Astrocyte (in vitro differentiated cells and primary cell): ENCODE data around the gene RABGAP1L. TPM values are rescaled to one million over a fixed set of nuclear protein-coding genes. Genes with fewer than 3 reads are reported as not detected.
"Not testable (repeated sequence)": the region's sequence is repeated elsewhere in the genome, so short reads cannot be mapped to it uniquely, and the experiment has no call there.

Experiments used
- DNase-seq: peaks from one replicate; pipeline ENCODE4 v3.0.0-alpha.2; 2010; ENCODE audit warnings: low read depth
- FAIRE-seq: peaks from 2 replicates; lab custom pipeline; 2011; peaks lifted over from hg19 to GRCh38; lab: Jason Lieb, UNC
- H2AFZ ChIP-seq: 2 replicates; pipeline ENCODE4 v1.6.0; 2012; ENCODE audit warnings: low read depth, low read length, inconsistent platforms
- H3K27ac ChIP-seq: 2 replicates; pipeline ENCODE4 v1.5.1; 2011; ENCODE audit warnings: low read depth, low read length, inconsistent platforms
- H3K27me3 ChIP-seq: 2 replicates; pipeline ENCODE4 v1.6.0; 2011; ENCODE audit warnings: low read length, inconsistent platforms; ENCODE audit not compliant: insufficient read depth
- H3K36me3 ChIP-seq: 2 replicates; pipeline ENCODE4 v1.5.1; 2011; ENCODE audit warnings: low read length, inconsistent platforms; ENCODE audit not compliant: insufficient read depth
- H3K4me1 ChIP-seq: 2 replicates; pipeline ENCODE4 v1.5.1; 2011; ENCODE audit warnings: low read length, inconsistent platforms; ENCODE audit not compliant: insufficient read depth
- H3K4me2 ChIP-seq: 2 replicates; pipeline ENCODE4 v1.6.0; 2012; ENCODE audit warnings: low read length, inconsistent platforms
- H3K4me3 ChIP-seq: 2 replicates; pipeline ENCODE4 v1.5.1; 2011; ENCODE audit warnings: low read depth, mild to moderate bottlenecking, low read length, inconsistent platforms; ENCODE audit not compliant: insufficient read depth
- H3K79me2 ChIP-seq: 2 replicates; pipeline ENCODE4 v1.6.0; 2012; ENCODE audit warnings: mild to moderate bottlenecking, low read length, inconsistent platforms; ENCODE audit not compliant: insufficient read depth
- H3K9ac ChIP-seq: 2 replicates; pipeline ENCODE4 v1.6.0; 2012; ENCODE audit warnings: mild to moderate bottlenecking, low read length, inconsistent platforms
- H3K9me3 ChIP-seq: 2 replicates; pipeline ENCODE4 v1.5.1; 2012; ENCODE audit warnings: low read depth, mild to moderate bottlenecking, low read length, inconsistent platforms; ENCODE audit not compliant: insufficient read depth
- H4K20me1 ChIP-seq: 2 replicates; pipeline ENCODE4 v1.6.0; 2012; ENCODE audit warnings: low read length, inconsistent platforms; ENCODE audit not compliant: insufficient read depth
- H3K27ac Mint-ChIP-seq: one replicate; pipeline ENCODE4 v1.8.0; 2021; ENCODE audit warnings: mild to moderate bottlenecking, mixed read lengths; ENCODE audit not compliant: unreplicated experiment
- H3K27me3 Mint-ChIP-seq: one replicate; pipeline ENCODE4 v1.8.0; 2021; ENCODE audit warnings: low read depth, mixed read lengths; ENCODE audit not compliant: unreplicated experiment
- H3K36me3 Mint-ChIP-seq: one replicate; pipeline ENCODE4 v1.8.0; 2021; ENCODE audit warnings: low read depth, mixed read lengths; ENCODE audit not compliant: unreplicated experiment
- H3K4me1 Mint-ChIP-seq: one replicate; pipeline ENCODE4 v1.8.0; 2021; ENCODE audit warnings: low read depth, mixed read lengths; ENCODE audit not compliant: unreplicated experiment
- H3K4me3 Mint-ChIP-seq: one replicate; pipeline ENCODE4 v1.8.0; 2021; ENCODE audit warnings: mild to moderate bottlenecking, moderate library complexity, mixed read lengths; ENCODE audit not compliant: unreplicated experiment
- H3K9me3 Mint-ChIP-seq: one replicate; pipeline ENCODE4 v1.8.0; 2021; ENCODE audit warnings: mild to moderate bottlenecking, mixed read lengths; ENCODE audit not compliant: unreplicated experiment
- EZH2 ChIP-seq: IDR thresholded peaks from 2 replicates; pipeline ENCODE4 v1.6.1; 2012; ENCODE audit warnings: mild to moderate bottlenecking, low read length, inconsistent platforms; ENCODE audit not compliant: insufficient read depth
- total RNA-seq: library from RNA; stranded (reverse); gene quantifications from 2 replicates; pipeline ENCODE4 v1.2.1, GENCODE V29; 2021
- TF ChIP-seq, protein P1 (sequence below): IDR thresholded peaks from 2 replicates; pipeline ENCODE4 v1.5.1; 2011; ENCODE audit warnings: low read depth, mild to moderate bottlenecking, inconsistent platforms, low read length, moderate library complexity; ENCODE audit not compliant: insufficient read depth

Gene RABGAP1L
- total RNA-seq, 1 donor from 2014 or later: 40.2 TPM

DNA sequence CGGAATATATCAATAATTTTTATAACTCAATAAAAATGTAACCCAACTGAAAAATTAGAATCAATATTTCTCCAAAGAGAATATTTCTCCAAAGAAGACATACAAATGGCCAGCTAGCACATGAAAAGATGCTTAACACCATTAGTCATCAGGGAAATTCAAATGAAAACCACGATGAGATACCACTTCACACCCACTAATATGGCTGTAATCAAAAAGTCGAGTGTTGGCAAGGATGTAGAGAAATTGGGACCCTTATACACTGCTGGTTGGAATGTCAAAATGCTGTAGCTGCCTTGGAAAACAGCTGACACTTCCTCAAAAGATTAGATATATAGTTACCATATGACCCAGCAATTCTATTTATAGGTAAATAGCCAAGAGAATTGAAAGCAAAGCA lies 421.5 kb downstream of the RABGAP1L start:
- no peaks in the 10 kb centered on the region for H3K36me3 ChIP-seq
- H3K4me1 ChIP-seq: no peaks in the 10 kb centered on the region
- DNase-seq (peak; percentile 16), FAIRE-seq (no peak)
- H3K9me3 ChIP-seq: no peaks in the 10 kb centered on the region
- no peak overlapping the region for H3K9ac ChIP-seq
- Mint-ChIP-seq H3K36me3 (peaks cover 5% of the 10 kb centered on the region), H3K4me1 (peaks cover 2% of the 10 kb centered on the region), H3K4me3 (no peak overlapping the region), H3K27me3 (no peaks in the 10 kb centered on the region), H3K27ac (peak overlapping the region; percentile 4), H3K9me3 (peaks cover 8% of the 10 kb centered on the region)
- no peak overlapping the region for H3K4me2 ChIP-seq
- no peaks in the 10 kb centered on the region for H3K79me2 ChIP-seq
- no peak for TF ChIP-seq EZH2
- TF ChIP-seq, protein P1, sequence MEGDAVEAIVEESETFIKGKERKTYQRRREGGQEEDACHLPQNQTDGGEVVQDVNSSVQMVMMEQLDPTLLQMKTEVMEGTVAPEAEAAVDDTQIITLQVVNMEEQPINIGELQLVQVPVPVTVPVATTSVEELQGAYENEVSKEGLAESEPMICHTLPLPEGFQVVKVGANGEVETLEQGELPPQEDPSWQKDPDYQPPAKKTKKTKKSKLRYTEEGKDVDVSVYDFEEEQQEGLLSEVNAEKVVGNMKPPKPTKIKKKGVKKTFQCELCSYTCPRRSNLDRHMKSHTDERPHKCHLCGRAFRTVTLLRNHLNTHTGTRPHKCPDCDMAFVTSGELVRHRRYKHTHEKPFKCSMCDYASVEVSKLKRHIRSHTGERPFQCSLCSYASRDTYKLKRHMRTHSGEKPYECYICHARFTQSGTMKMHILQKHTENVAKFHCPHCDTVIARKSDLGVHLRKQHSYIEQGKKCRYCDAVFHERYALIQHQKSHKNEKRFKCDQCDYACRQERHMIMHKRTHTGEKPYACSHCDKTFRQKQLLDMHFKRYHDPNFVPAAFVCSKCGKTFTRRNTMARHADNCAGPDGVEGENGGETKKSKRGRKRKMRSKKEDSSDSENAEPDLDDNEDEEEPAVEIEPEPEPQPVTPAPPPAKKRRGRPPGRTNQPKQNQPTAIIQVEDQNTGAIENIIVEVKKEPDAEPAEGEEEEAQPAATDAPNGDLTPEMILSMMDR: no peak
- H4K20me1 ChIP-seq: no peaks in the 10 kb centered on the region
- no peak overlapping the region for H3K27ac ChIP-seq
- H3K27me3 ChIP-seq: no peaks in the 10 kb centered on the region
- H2AFZ ChIP-seq: no peak overlapping the region
- H3K4me3 ChIP-seq: no peak overlapping the region

DNA sequence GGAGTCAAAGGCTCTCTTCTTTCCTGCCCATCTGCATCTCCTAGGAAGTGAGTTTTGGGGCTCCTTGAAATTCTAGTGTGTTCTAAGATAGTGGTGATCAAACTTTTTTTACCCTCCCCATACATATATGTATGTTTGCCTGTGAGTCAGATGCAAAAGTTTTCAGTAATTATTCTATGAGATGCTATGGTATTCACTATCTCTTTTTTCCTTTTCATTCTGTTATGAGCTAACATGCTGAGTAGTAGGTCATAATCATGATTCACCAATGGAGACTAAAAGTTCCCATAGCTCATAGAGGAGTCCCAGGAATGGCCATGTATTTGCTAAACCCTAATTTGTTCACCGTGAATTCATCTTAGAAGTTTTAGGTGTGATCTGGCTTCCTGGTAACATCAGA lies 424.0 kb downstream of the RABGAP1L start:
- peaks cover 2% of the 10 kb centered on the region for H3K4me1 Mint-ChIP-seq
- Histone ChIP-seq H4K20me1 (no peaks in the 10 kb centered on the region), H3K36me3 (no peaks in the 10 kb centered on the region), H3K9me3 (no peaks in the 10 kb centered on the region), H3K27me3 (no peaks in the 10 kb centered on the region), H3K4me1 (no peaks in the 10 kb centered on the region), H3K79me2 (no peaks in the 10 kb centered on the region), H3K27ac (no peak overlapping the region), H3K4me2 (no peak overlapping the region), H3K4me3 (no peak overlapping the region), H3K9ac (no peak overlapping the region), H2AFZ (no peak overlapping the region)
- no peaks in the 10 kb centered on the region for H3K36me3 Mint-ChIP-seq
- DNase-seq (no peak), FAIRE-seq (no peak)
- H3K27ac Mint-ChIP-seq: no peak overlapping the region
- H3K27me3 Mint-ChIP-seq: no peaks in the 10 kb centered on the region
- TF ChIP-seq, protein P1: no peak
- TF ChIP-seq EZH2: no peak
- no peak overlapping the region for H3K4me3 Mint-ChIP-seq
- peaks cover 8% of the 10 kb centered on the region for H3K9me3 Mint-ChIP-seq

DNA sequence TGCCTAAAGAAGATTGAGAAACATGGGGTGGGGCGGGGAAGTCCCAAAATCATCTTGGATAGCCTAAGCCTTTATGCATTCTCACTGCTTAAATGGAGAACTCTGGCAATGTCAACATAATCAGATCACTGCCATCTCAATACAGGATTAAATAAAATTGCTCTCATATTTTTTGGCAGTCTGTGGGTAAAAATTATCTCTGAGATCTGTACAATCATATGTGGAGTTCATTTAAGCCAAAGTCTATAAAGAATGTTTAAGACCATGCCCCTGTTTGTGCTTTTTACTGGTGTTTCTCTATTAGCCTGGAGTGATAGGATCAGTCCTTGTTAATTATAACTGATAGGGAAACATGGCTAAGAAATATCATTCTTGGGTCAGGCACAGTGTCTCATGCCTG lies 424.8 kb downstream of the RABGAP1L start:
- Mint-ChIP-seq H3K27me3 (no peaks in the 10 kb centered on the region), H3K4me3 (no peak overlapping the region), H3K36me3 (no peaks in the 10 kb centered on the region), H3K9me3 (peaks cover 5% of the 10 kb centered on the region), H3K4me1 (peaks cover 2% of the 10 kb centered on the region), H3K27ac (no peak overlapping the region)
- TF ChIP-seq, protein P1: no peak
- no peak for TF ChIP-seq EZH2
- no peak for FAIRE-seq
- Histone ChIP-seq H3K9me3 (no peaks in the 10 kb centered on the region), H3K79me2 (no peaks in the 10 kb centered on the region), H3K9ac (no peak overlapping the region), H3K4me2 (no peak overlapping the region), H3K4me1 (no peaks in the 10 kb centered on the region), H3K4me3 (no peak overlapping the region), H4K20me1 (no peaks in the 10 kb centered on the region), H3K36me3 (no peaks in the 10 kb centered on the region), H3K27ac (no peak overlapping the region), H2AFZ (no peak overlapping the region), H3K27me3 (no peaks in the 10 kb centered on the region)
- no peak for DNase-seq

DNA sequence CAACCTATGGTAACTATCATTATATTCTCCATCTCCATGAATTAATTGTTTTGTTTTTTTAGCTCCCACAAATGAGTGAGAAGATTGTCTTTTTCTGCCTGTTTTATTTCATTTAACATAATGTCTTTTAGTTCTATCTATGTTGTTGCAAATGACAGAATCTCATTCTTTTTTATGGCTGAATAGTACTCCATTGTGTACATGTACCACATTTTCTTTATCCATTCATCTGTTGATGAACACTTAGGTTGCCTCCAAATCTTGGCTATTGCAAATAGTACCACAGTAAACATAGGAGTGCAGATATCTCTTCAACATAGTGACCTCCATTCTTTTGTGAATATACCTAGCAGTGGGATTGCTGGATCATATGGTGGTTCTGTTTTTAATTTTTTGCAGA lies 429.3 kb downstream of the RABGAP1L start:
- not testable (repeated sequence) for H3K27me3 ChIP-seq, H3K9ac ChIP-seq, H3K27ac ChIP-seq, H3K79me2 ChIP-seq, H3K4me1 ChIP-seq, H3K4me1 Mint-ChIP-seq, H3K27ac Mint-ChIP-seq, H3K27me3 Mint-ChIP-seq, H3K4me3 Mint-ChIP-seq, H3K36me3 Mint-ChIP-seq, H3K9me3 Mint-ChIP-seq, DNase-seq, H3K4me3 ChIP-seq, H4K20me1 ChIP-seq, H3K4me2 ChIP-seq, H3K9me3 ChIP-seq, H2AFZ ChIP-seq, H3K36me3 ChIP-seq
- peak; percentile 26 for FAIRE-seq
